AG10803 (cell line): ENCODE data around the gene ARL5B.

ENCODE experiments used
- DNase-seq: peaks from one replicate; pipeline ENCODE4 v3.0.0; 2010; ENCODE audit warnings: low read depth
- H3K4me3 ChIP-seq: 2 replicates; pipeline ENCODE4 v1.5.1; 2011; ENCODE audit warnings: mild to moderate bottlenecking, low read length, control low read depth
- CTCF ChIP-seq: conservative IDR thresholded peaks from 2 replicates; pipeline ENCODE4 v1.5.1; 2011; ENCODE audit warnings: mild to moderate bottlenecking, low read length, control low read depth, inconsistent platforms

Gene ARL5B

GRCh38 chr10:18687195-18687594, 28.0 kb downstream of the ARL5B start:
- DNase-seq: no peak
- no peak overlapping the region for H3K4me3 ChIP-seq
- no peak for TF ChIP-seq CTCF

GRCh38 chr10:18687706-18688105, 28.5 kb downstream of the ARL5B start:
- DNase-seq: no peak
- no peak for TF ChIP-seq CTCF
- H3K4me3 ChIP-seq: no peak overlapping the region

- DNase-seq: peak; percentile 61
- H3K4me3 ChIP-seq: no peak overlapping the region
- peak; percentile 68 for TF ChIP-seq CTCF
Measured at GRCh38 chr10:18689498-18689897, 30.3 kb downstream of the ARL5B start.

GRCh38 chr10:18690541-18690940, 31.3 kb downstream of the ARL5B start:
- H3K4me3 ChIP-seq: no peak overlapping the region
- no peak for TF ChIP-seq CTCF
- DNase-seq: no peak

GRCh38 chr10:18699849-18700840, 40.9 kb downstream of the ARL5B start:
- TF ChIP-seq CTCF: no peak
- peak; percentile 44 for DNase-seq

GRCh38 chr10:18703521-18703920, 44.3 kb downstream of the ARL5B start:
- no peak for TF ChIP-seq CTCF
- no peak overlapping the region for H3K4me3 ChIP-seq
- DNase-seq: no peak

More at GRCh38 chr10:18699849-18700840, 40.9 kb downstream of the ARL5B start:
- H3K4me3 ChIP-seq: no peak overlapping the region

GRCh38 chr10:18710201-18710653, 51.0 kb downstream of the ARL5B start:
- TF ChIP-seq CTCF: no peak
- H3K4me3 ChIP-seq: no peak overlapping the region
- DNase-seq: no peak
